HT1080 (cell line): ENCODE results near the gene PITPNM3. TPM values are rescaled to one million over a fixed set of nuclear protein-coding genes. Genes with fewer than 3 reads are reported as not detected.
"Not testable (repeated sequence)": the region's sequence is repeated elsewhere in the genome, so short reads cannot be mapped to it uniquely, and the experiment has no call there.

ENCODE experiments used
- DNase-seq: peaks from one replicate; pipeline ENCODE4 v3.0.0-alpha.2; 2015; ENCODE audit warnings: low read depth
- total RNA-seq: library from RNA; depleted of rRNA; stranded (reverse); fragments of >200 nt; shearing (Covaris generic); gene quantifications from 2 replicates; pipeline ENCODE4 v1.2.3, GENCODE V29; 2014

PITPNM3 gene
- total RNA-seq, 1 experiment from 2014 or later = 0.32 TPM

GRCh38 chr17:6574687-6575595, 18.6 kb upstream of the PITPNM3 start:
- peak; percentile 37 for DNase-seq

DNA sequence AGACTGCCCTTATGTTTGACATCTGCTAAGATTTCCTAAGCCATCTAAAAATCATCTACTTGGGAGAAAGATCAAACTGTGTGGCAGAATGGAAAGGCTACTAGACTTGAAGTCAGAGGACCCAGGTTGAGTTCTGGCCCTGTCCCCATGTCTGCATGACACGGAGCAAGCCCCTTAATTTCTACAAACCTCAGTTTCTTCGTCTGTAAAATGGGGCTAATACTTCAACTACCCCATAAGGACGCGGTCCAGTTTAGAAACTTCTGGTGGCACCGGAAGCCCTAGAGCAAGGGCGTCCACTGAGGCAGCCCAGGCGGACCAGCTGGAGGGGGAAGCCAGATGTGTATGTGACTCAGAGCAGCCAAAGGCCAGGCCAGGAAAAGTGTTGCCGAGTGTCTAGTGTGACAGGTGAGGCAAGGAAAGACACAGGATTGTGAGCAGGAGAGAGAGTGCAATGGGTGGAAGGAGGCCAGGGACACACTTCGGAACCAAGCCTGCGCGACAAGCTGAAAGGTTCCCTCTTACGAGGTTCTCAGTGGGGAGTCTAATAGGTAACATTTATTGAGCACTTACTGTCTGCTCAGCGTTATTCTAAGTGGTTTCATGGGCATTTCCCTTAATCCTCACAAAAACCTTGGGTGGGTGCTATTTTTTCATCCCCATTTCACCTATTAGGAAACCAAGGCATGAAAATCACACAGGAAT, 17.8 kb upstream of the PITPNM3 start:
- no peak for DNase-seq

DNA sequence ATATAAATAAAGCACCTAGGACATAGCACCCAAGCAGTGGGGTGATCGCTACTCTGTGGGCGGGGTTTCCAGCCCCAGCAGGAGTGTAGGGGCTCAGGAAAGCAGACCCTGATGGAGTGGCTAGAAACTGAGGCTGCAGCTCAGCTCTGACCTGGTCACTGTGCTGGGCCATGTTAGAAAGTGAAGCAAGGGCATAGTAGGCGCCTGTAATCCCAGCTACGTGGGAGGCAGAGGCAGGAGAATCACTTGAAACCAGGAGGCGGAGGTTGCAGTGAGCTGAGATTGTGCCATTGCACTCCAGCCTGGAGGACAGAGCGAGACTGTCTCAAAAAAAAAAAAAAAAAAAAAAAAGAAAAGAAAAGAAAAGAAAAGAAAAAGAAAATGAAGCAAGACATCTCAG, 17.1 kb upstream of the PITPNM3 start:
- DNase-seq = not testable (repeated sequence)

DNA sequence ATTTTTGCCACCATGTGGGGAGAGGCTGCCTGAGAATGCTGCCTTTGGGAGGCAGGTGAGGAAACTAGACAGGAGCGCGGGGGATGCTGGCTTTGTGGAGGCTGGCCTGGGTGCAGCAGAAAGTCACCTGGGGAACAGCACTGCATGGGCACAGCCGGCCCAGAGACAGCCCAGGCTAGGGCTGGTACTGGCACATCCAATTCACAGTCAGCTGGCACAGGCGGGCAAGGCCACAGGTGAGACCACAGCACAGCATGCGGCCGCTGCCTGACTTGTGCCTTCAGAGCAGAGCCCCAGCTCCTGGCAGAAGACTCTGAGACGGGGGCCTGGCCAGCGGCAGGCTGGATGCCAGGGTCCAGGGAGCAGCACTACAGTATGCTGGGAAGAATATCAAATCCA, 16.6 kb upstream of the PITPNM3 start:
- DNase-seq = no peak

- no peak for DNase-seq
Measured at GRCh38 chr17:6571452-6571781, 15.1 kb upstream of the PITPNM3 start.

DNA sequence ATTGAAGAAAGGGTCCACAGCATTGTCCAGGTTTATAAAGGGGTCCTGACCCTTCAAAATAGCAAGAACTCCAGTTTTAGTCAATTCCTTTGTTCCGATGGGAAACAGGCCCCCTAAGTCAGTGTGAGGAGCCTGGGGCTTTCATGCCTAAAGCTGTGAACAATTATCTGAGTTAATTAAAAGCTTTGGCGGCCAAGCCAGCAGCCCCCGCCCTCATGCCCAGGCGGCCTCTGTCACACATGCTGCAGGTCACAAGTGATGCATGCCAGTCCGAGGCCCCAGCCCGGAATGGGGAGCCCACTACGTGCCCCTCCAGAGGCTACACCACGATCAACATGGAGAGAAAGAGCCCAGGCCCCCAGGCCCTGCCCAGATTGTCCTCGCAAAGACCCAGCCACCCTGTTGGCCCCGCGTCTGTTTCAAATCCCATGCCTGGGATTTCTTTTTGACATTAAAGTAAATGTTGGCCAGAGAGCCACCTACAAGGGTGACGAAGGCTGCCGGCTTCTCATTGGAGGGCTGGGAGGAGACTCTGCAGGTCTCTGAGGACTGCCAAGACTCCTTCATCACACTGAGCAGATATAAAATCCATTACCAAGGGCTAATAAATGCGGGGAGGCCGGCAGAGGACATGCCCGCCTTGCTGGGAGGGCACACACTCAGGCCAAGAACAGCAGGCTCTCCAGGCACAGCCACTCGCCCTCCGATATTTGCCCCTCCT, 14.5 kb upstream of the PITPNM3 start:
- no peak for DNase-seq

- DNase-seq = no peak
Measured at GRCh38 chr17:6569370-6570285, 13.3 kb upstream of the PITPNM3 start.

DNA sequence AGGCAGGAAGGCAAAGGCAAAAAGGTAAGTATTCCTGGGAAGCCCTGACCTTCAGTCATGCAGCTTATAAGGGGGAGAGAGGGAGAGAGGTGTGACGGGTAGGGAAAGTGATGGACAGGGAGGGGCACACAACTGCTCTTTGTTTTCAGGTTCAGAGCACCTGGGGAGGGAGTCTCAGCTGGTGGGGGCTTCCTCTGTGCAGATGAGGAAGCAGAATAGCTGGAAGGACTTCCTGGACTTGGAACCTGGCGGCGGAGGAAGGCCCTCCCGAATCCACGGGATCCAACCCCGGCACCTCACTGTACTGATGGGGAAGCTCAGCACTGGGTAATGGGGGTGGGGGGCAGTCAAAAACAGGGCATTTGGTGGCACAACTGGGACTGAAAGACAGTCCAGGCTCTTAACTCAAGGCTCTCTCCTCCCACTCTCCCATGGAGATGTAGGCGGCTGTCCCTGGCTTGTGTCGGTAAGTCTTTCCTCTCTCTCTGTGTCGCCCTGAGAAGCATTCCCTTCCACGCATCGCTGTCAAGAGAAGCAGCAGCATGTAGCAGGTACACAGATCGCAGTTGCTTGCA, 11.9 kb upstream of the PITPNM3 start:
- DNase-seq = no peak

GRCh38 chr17:6567528-6568183, 11.3 kb upstream of the PITPNM3 start:
- no peak for DNase-seq

GRCh38 chr17:6561446-6561845, 5.1 kb upstream of the PITPNM3 start:
- no peak for DNase-seq

DNA sequence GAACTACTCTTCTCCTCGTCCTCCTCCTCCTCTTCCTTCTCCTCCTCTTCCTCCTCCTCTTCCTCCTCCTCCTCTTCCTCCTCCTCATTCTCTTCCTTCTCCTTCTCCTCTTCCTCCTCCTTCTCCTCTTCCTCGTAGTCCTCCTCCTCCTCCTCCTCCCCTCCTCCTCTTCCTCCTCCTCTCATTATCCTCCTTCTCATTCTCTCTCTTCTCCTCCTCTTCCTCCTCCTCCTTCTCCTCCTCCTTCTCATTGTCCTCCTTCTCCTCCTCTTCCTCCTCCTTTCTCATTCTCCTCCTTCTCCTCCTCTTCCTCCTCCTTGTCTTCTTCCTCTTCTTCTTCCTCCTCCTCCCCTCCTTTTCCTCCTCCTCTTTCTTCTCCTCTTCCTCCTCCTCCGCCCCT, 4.1 kb upstream of the PITPNM3 start:
- no peak for DNase-seq

DNA sequence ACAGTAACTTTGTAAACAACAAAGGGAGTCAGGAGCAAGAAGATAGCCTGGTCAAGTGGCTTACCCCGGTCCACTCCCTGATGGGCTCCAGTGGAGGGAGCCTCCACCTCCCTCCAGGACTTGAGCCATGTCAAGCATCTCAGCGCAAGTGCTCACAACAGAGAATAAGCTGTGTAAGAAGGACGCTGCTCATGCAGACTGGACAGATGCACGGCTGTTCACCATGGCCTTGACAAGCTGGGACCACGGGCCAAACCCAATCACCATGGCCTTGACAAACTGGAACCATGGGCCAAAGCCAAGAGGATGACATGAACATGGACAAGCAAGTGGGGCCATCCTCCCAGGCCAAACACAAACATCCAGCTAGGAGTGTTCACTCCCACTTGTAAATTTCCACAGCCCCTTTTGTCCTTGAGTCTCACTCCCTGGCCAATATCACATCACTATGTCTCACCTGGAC, 3.4 kb upstream of the PITPNM3 start:
- DNase-seq = no peak

- DNase-seq = no peak
Measured at GRCh38 chr17:6558932-6559752, 2.8 kb upstream of the PITPNM3 start.

GRCh38 chr17:6558276-6558675, 1.9 kb upstream of the PITPNM3 start:
- DNase-seq = no peak

DNA sequence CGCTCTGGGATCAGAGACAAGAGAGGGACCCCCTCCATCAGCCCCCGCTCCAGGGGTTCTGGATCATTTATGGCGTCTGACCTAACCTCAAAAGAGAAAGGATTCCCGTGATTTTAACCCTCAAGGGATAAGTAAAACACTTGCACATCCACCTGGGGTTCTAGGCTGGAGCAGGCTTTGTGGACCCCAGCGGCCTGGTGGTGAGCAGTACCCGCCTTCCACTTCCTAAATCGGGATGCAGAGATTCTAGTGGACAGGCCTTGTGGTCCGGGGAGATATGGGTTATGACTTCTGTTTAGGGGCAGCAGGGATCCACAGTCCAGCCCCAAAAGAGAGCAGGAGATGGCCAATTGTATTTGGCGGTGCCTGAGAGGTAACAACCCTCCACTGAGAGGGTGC, 684 bp upstream of the PITPNM3 start:
- DNase-seq = no peak

DNA sequence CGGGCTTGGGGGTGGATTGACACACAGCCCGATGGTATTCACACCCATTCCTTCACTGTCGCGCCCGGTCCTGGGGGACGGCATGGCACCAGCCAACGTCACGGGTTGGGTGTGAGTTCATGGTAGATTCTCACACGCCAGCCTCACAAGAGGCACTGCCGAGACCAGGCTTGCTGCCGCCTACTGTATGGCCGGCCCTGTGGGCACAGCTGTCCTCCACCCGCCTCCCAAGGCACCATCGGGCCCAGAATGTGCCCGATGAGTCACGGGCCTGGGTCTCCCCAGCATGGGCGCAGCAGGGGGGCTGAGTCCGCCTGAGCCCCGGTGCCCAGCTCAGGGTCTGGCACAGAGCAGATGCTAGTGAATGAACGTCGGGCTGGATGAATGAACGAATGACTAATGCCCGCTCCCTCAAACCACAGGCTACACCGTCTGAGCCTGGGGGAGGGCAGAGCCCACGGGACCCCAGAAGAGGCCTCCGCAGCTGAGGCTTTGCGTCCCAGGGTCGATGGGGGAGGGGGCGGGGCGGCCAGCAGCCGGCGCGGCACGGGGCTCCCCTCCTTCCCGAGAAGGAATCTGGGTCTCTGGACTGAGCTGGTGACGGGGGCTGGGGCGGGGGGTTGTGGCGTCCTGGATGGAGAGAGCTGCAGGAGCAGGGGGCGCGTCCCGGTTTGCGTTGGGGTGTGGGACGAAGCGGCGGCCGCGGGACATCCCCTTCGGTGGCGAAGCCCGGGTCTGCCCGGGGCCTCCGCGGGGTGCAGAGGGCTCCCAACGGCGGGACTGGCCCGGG, 829 bp downstream of the PITPNM3 start:
- DNase-seq = peak; percentile 80

DNA sequence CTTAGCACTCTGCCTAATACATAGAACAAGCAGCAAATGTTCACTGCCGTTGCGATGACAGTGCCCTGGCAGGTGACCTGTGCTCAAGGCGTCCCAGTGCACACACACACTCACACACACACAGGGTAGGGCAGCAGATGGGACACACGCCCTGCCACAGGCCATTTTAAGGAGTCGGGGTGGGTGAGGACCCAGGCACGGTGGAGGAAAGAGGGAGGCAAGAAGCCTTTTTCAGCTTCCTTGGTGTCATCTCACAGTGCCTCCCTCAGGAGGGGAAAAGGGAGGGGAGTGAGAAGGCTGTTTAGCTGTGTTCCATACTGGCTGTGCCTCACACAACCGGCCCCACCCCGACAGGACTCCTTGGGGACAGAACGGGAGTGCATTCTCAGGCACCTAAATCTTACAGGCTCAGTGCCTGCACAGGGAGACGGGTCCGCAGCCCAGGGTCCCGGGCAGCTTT, 1.5 kb downstream of the PITPNM3 start:
- no peak for DNase-seq

DNA sequence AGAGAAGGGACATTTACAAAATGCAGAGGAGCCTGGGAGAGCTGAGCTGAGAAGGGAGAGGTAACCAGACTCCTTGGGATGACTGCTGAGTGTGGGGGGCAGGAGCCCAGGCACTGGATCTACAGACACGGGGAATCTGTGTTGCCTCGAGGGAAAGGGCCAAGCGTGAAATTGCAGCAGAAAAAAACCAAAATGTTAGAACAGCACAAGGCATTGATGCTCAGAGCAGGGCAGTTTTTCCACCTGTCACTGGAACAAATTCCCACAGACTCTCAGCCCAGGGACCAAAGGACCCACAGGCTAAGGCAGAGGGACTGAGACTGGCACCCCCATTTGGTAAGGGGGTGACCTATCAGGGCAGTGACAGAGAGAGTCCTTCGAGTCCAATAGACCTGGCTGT, 2.0 kb downstream of the PITPNM3 start:
- DNase-seq = no peak
